DMS114 treated with DMSO at 0.1 percent for 48 hours (cell line): Measurements from ENCODE around the gene QPRT.
A peak's percentile ranks its signal among the peaks of the same experiment; 100 is the strongest.
"Not testable (repeated sequence)": the region's sequence is repeated elsewhere in the genome, so short reads cannot be mapped to it uniquely, and the experiment has no call there.

Experiments used
- DNase-seq: peaks from one replicate; lab custom pipeline; 2025; ENCODE audit not compliant: unreplicated experiment; lab: John Stamatoyannopoulos, UW

QPRT gene

GRCh38 chr16:29662000-29662728 is 16.8 kb upstream of the QPRT start:
- no peak for DNase-seq

- DNase-seq, result no peak
These were observed 16.3 kb upstream of the QPRT start for GRCh38 chr16:29662729-29663015.

GRCh38 chr16:29663016-29663806 is 15.8 kb upstream of the QPRT start, which contains the start of gene SPN:
SPN (plus strand) TSS chr16:29663247; CDS start chr16:29663729, 482 bp downstream.
- no peak for DNase-seq

- DNase-seq, result no peak
These were observed 15.2 kb upstream of the QPRT start for GRCh38 chr16:29663807-29664090.

GRCh38 chr16:29664091-29664921 is 14.7 kb upstream of the QPRT start:
- no peak for DNase-seq

GRCh38 chr16:29665294-29666077 is 13.5 kb upstream of the QPRT start:
- DNase-seq, result no peak

- not testable (repeated sequence) for DNase-seq
These were observed 11.7 kb upstream of the QPRT start for GRCh38 chr16:29667322-29667610.

- no peak for DNase-seq
These were observed 11.2 kb upstream of the QPRT start for GRCh38 chr16:29667755-29668154.

- no peak for DNase-seq
These were observed 10.7 kb upstream of the QPRT start for GRCh38 chr16:29668267-29668666.

GRCh38 chr16:29673501-29673900 is 5.5 kb upstream of the QPRT start:
- no peak for DNase-seq

- no peak for DNase-seq
These were observed 4.8 kb upstream of the QPRT start for GRCh38 chr16:29674188-29674587.

- DNase-seq, result peak; percentile 75
These were observed 3.0 kb upstream of the QPRT start for GRCh38 chr16:29675811-29676643.

GRCh38 chr16:29676989-29677785 is 1.8 kb upstream of the QPRT start:
- DNase-seq, result no peak

GRCh38 chr16:29680180-29680598 is 1.2 kb downstream of the QPRT start:
- no peak for DNase-seq

GRCh38 chr16:29683543-29684090 is 4.6 kb downstream of the QPRT start:
- no peak for DNase-seq

- no peak for DNase-seq
These were observed 5.7 kb downstream of the QPRT start for GRCh38 chr16:29684679-29685078.

GRCh38 chr16:29686740-29687332 is 7.9 kb downstream of the QPRT start:
- DNase-seq, result no peak

GRCh38 chr16:29687755-29688154 is 8.8 kb downstream of the QPRT start:
- no peak for DNase-seq

- no peak for DNase-seq
These were observed 9.2 kb downstream of the QPRT start for GRCh38 chr16:29688172-29688571.
